SJSA1 (cell line): ENCODE results near the gene SELENON. TPM values are rescaled to one million over a fixed set of nuclear protein-coding genes. Genes with fewer than 3 reads are reported as not detected.

Source experiments
- DNase-seq, 2 experiments: peaks; one replicate each; pipeline ENCODE4 v3.0.0-alpha.2; 2015 to 2020; ENCODE audit warnings: low spot score in 2 of 2, low read depth in 1 of 2
- H3K27ac ChIP-seq: fragments of 250-450 bp; sonication (Bioruptor Pico); 2 replicates; pipeline ENCODE4 v1.5.1; 2020; ENCODE audit warnings: mild to moderate bottlenecking, moderate library complexity
- H3K27me3 ChIP-seq: fragments of 250-450 bp; sonication (Bioruptor Pico); replicated peaks from 2 replicates; pipeline ENCODE4 v1.5.1; 2020; ENCODE audit warnings: mild to moderate bottlenecking, moderate library complexity
- H3K36me3 ChIP-seq: fragments of 250-450 bp; sonication (Bioruptor Pico); 2 replicates; pipeline ENCODE4 v1.5.1; 2020; ENCODE audit warnings: mild to moderate bottlenecking
- H3K4me1 ChIP-seq: fragments of 250-450 bp; sonication (Bioruptor Pico); replicated peaks from 2 replicates; pipeline ENCODE4 v1.6.1; 2021; ENCODE audit warnings: mild to moderate bottlenecking
- H3K4me3 ChIP-seq: fragments of 250-450 bp; sonication (Bioruptor Pico); 2 replicates; pipeline ENCODE4 v1.5.1; 2020; ENCODE audit warnings: mild to moderate bottlenecking
- H3K9me3 ChIP-seq: fragments of 250-450 bp; sonication (Bioruptor Pico); replicated peaks from 2 replicates; pipeline ENCODE4 v1.5.1; 2020; ENCODE audit warnings: mild to moderate bottlenecking
- total RNA-seq: library from RNA; depleted of rRNA; stranded (reverse); fragments of >200 nt; shearing (Covaris generic); gene quantifications from 2 replicates; pipeline ENCODE4 v1.2.3, GENCODE V29; 2014

The SELENON gene
- total RNA-seq, 1 experiment from 2014 or later: 26.0 TPM

- Histone ChIP-seq H3K27ac (no peak overlapping the region), H3K27me3 (no peaks in the 10 kb centered on the region), H3K9me3 (no peaks in the 10 kb centered on the region), H3K4me1 (no peaks in the 10 kb centered on the region), H3K36me3 (no peaks in the 10 kb centered on the region), H3K4me3 (no peak overlapping the region)
- no peak for DNase-seq
Observed at GRCh38 chr1:25774921-25775771, 24.8 kb upstream of the SELENON start.

DNA sequence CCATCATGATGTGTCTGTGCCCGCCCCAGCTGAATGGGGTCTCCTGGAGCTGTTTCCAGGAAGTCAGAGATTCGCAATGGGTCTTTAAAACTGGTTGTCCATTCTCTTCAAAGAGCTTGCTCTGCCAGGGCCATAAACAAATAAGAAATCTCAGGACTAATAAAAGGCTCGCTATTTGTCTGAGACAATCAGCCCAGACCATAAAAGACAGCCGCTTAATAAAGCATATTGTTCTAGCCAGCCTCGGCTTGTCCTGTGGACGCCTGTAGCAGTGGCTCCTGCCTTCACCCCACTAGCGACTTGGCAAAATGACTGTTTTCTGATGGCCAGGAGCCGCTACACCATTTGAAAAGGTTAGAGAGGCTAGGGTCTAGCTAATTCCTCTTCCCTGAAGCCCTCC lies 20.6 kb upstream of the SELENON start:
- Histone ChIP-seq H3K4me3 (no peak overlapping the region), H3K27me3 (no peaks in the 10 kb centered on the region), H3K4me1 (no peaks in the 10 kb centered on the region), H3K36me3 (no peaks in the 10 kb centered on the region), H3K9me3 (no peaks in the 10 kb centered on the region), H3K27ac (no peak overlapping the region)
- no peak for DNase-seq

DNA sequence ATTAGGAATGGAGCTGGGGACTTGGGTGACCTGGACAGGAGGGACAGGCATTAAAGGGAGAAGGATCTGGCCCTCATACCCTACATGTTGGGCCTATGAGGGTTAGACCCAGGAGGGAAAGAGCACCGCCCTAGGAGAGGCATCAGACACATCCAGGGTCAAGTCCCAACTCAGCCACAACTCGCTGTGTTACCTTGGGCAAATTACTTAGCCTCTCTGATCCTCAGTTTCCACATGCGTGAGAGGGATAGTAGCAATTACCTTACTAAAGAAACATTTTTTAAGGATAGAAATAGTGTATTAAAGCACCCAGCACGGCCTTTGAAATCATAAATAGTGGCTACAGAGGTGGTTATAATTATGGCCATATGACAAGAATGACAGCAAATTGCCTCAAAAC lies 20.1 kb upstream of the SELENON start:
- H3K4me1 ChIP-seq: no peaks in the 10 kb centered on the region
- no peak overlapping the region for H3K27ac ChIP-seq
- H3K27me3 ChIP-seq: no peaks in the 10 kb centered on the region
- no peaks in the 10 kb centered on the region for H3K9me3 ChIP-seq
- no peaks in the 10 kb centered on the region for H3K36me3 ChIP-seq
- H3K4me3 ChIP-seq: no peak overlapping the region
- no peak for DNase-seq

DNA sequence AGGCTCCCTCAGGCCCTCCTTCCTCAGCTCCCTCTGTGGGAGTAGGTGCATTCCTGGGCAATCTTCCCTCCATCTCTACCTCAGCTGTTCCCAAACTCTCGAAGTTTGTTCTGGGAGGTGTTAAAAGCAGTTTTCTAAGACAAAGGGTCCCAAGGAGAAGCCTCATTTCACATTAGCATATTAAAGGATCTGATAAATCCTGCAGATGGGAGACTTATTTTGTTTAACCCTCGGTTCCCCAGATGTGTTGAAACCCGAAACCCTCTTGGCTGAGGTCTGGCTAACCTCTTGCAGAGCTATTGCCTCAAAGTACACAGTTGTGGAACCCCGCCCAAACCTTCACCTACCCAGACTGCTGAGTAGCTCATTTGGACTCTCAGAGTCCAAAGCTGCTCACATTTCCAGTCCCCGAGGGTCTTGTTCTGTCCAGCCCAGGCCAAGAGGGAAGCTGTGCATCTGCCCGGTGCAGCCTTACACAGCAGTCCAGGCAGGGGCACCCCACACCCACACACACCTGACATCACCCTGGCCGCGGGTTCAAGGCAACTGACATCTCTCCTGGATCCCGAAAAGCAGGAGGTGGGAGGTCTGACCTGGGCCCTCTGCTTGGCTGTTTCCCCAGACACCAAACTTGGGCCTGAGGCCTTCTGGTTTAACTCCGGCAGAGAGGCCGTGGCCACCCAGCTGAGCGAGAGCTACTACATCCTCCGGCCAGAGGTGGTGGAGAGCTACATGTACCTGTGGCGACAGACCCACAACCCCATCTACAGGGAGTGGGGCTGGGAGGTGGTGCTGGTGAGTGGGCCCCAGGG lies 19.5 kb upstream of the SELENON start:
- H3K36me3 ChIP-seq: no peaks in the 10 kb centered on the region
- no peaks in the 10 kb centered on the region for H3K9me3 ChIP-seq
- no peaks in the 10 kb centered on the region for H3K27me3 ChIP-seq
- H3K4me1 ChIP-seq: no peaks in the 10 kb centered on the region
- no peak for DNase-seq
- H3K27ac ChIP-seq: no peak overlapping the region
- H3K4me3 ChIP-seq: no peak overlapping the region

- H3K9me3 ChIP-seq: no peaks in the 10 kb centered on the region
- no peaks in the 10 kb centered on the region for H3K36me3 ChIP-seq
- no peak for DNase-seq
- H3K4me3 ChIP-seq: no peak overlapping the region
- no peaks in the 10 kb centered on the region for H3K4me1 ChIP-seq
- no peaks in the 10 kb centered on the region for H3K27me3 ChIP-seq
- H3K27ac ChIP-seq: no peak overlapping the region
Observed at GRCh38 chr1:25781130-25781433, 18.9 kb upstream of the SELENON start.

DNA sequence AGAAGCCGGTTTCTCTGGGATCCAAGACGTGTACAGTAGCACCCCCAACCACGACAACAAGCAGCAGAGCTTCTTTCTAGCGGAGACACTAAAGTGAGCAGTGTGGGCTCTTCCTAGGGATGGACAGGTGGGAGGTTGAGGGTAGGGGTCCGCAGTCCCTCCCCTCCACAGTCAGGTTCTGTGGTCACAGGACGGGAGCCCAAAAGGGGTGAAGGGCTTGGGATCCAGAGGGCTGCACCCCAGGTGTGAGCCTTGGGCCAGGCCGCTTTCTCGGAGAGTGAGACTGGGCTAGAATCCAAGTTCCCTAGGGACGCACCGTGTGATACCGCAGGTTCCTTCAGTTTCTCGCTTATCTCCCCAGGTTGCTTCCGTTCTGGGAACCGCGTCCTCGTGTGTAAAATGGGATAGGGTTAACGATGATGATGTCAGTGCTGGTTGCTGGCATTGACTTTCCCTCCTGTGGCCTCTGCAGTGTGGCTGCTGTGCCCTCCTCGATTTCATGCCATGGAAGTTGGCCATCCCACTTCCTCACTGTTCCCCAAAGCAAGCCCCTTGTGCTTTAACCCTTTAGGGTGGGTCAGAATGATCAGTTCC lies 17.3 kb upstream of the SELENON start:
- Histone ChIP-seq H3K27me3 (no peaks in the 10 kb centered on the region), H3K9me3 (no peaks in the 10 kb centered on the region), H3K36me3 (no peaks in the 10 kb centered on the region), H3K27ac (no peak overlapping the region), H3K4me1 (0 out of 2 replicates have a peak, but pooled peaks cover 4% of the 10 kb centered on the region), H3K4me3 (no peak overlapping the region)
- no peak for DNase-seq

- 0 out of 2 replicates have a peak, but pooled peaks cover 4% of the 10 kb centered on the region for H3K4me1 ChIP-seq
- H3K36me3 ChIP-seq: no peaks in the 10 kb centered on the region
- H3K4me3 ChIP-seq: no peak overlapping the region
- no peaks in the 10 kb centered on the region for H3K9me3 ChIP-seq
- H3K27me3 ChIP-seq: no peaks in the 10 kb centered on the region
- DNase-seq: no peak
- H3K27ac ChIP-seq: no peak overlapping the region
Observed at GRCh38 chr1:25784575-25785051, 15.4 kb upstream of the SELENON start.

GRCh38 chr1:25785333-25786067 lies 14.5 kb upstream of the SELENON start:
- Histone ChIP-seq H3K4me3 (no peak overlapping the region), H3K27ac (no peak overlapping the region), H3K27me3 (no peaks in the 10 kb centered on the region), H3K9me3 (no peaks in the 10 kb centered on the region), H3K36me3 (no peaks in the 10 kb centered on the region), H3K4me1 (0 out of 2 replicates have a peak, but pooled peaks cover 4% of the 10 kb centered on the region)
- no peak for DNase-seq

DNA sequence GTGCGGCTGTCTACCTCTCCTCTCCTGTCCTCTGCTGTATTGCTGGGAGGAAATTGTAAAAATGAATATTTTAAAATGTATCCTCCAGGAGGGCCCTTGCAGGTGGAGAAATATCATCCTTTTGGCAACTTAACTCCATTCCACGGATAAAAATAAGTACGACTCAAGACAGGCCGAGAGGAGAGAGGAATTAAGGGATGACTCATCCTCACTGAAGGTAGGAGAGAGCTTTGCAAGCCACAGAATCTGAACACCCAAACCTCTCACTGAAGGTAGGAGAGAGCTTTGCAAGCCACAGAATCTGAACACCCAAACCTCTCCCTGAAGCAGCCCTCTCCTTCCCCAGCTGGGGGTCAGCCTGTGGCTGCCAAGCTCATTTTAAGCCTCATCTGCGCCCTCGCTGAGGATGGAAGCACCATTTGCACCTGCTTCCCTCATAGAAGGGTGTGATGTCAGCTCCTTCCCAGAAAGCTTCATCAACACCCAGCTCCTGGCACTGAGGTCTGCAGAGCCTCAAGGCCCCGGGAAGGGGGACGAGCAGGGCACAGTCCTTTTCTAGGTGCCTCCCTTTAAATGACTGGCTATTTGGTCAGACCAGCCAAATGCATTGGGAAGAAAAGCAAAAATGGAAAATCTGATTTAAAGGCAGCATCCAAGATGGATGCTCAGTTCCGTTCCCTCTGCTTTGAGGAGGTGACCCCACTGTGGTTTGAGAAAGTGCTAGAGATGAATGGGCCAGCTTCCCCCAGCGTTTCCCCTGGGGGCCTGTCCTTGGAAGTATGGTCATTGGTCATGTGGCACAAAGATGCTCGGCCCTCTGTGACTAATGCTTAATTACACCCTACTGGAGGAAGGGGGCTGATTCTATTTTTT lies 12.9 kb upstream of the SELENON start:
- no peaks in the 10 kb centered on the region for H3K27me3 ChIP-seq
- H3K4me3 ChIP-seq: no peak overlapping the region
- H3K9me3 ChIP-seq: no peaks in the 10 kb centered on the region
- no peak for DNase-seq
- no peak overlapping the region for H3K27ac ChIP-seq
- no peaks in the 10 kb centered on the region for H3K36me3 ChIP-seq
- 0 out of 2 replicates have a peak, but pooled peaks cover 4% of the 10 kb centered on the region for H3K4me1 ChIP-seq

DNA sequence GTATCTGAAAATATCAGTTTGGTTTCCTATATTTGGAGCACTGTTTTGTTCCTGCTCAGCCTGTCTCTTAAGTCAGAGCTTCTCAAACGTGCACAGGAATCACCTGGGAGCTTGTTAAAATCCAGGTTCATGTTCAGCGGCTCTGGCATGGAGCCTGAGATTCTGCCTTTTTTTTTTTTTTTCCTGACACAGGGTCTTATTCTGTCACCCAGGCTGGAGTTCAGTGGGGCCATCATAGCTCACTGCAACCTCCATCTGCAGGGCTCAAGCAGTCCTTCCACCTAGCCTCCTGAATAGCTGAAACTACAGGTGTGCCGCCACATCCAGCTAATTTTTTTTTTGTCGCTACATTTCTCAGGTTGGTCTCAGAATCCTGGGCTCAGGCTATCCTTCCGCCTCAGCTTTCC lies 12.2 kb upstream of the SELENON start:
- no peaks in the 10 kb centered on the region for H3K27me3 ChIP-seq
- no peak for DNase-seq
- H3K27ac ChIP-seq: no peak overlapping the region
- H3K36me3 ChIP-seq: no peaks in the 10 kb centered on the region
- H3K4me1 ChIP-seq: 0 out of 2 replicates have a peak, but pooled peaks cover 4% of the 10 kb centered on the region
- no peaks in the 10 kb centered on the region for H3K9me3 ChIP-seq
- H3K4me3 ChIP-seq: no peak overlapping the region

DNA sequence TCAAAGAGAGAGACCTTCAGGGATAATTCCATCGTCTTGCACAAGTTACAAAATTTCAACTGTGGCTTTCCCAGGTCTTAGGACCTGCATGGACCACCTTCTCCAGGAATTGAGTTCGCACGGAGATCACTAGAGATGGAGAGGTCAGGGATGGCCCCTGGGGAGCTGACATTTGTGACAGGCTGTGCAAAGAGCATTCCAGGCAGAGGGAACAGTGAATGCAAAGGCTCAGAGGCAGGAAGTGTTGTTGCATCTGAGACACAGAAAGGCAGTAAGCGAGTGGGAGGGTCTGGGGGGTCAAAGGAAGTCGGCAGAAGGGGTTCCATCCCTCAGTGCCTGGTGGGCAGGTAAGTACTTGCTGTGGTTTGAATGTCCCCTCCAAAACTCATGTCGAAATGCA lies 9.5 kb upstream of the SELENON start:
- no peak overlapping the region for H3K27ac ChIP-seq
- H3K27me3 ChIP-seq: no peaks in the 10 kb centered on the region
- no peaks in the 10 kb centered on the region for H3K9me3 ChIP-seq
- H3K4me3 ChIP-seq: no peak overlapping the region
- H3K36me3 ChIP-seq: no peaks in the 10 kb centered on the region
- DNase-seq: no peak
- 0 out of 2 replicates have a peak, but pooled peaks cover 4% of the 10 kb centered on the region for H3K4me1 ChIP-seq

GRCh38 chr1:25792115-25792514 lies 7.9 kb upstream of the SELENON start:
- no peaks in the 10 kb centered on the region for H3K9me3 ChIP-seq
- H3K27me3 ChIP-seq: no peaks in the 10 kb centered on the region
- 0 out of 2 replicates have a peak, but pooled peaks cover under 1% of the 10 kb centered on the region for H3K4me1 ChIP-seq
- H3K36me3 ChIP-seq: no peaks in the 10 kb centered on the region
- H3K4me3 ChIP-seq: no peak overlapping the region
- H3K27ac ChIP-seq: no peak overlapping the region
- no peak for DNase-seq
